NCI-H524 treated with DMSO at 0.1 percent for 48 hours (cell line): ENCODE data around the gene FBXL16.
"Not testable (repeated sequence)": the region's sequence is repeated elsewhere in the genome, so short reads cannot be mapped to it uniquely, and the experiment has no call there.

Experiments used
- DNase-seq: peaks from one replicate; lab custom pipeline; 2025; lab: John Stamatoyannopoulos, UW

Gene FBXL16

GRCh38 chr16:709566-710499 lies 4.2 kb upstream of the FBXL16 start:
- peak; percentile 77 for DNase-seq

GRCh38 chr16:708959-709358 lies 3.4 kb upstream of the FBXL16 start:
- no peak for DNase-seq

GRCh38 chr16:708019-708418 lies 2.4 kb upstream of the FBXL16 start:
- no peak for DNase-seq

GRCh38 chr16:707062-707538 lies 1.5 kb upstream of the FBXL16 start:
- DNase-seq = no peak

GRCh38 chr16:706189-707061 lies 824 bp upstream of the FBXL16 start:
- no peak for DNase-seq

GRCh38 chr16:704552-705380 lies 835 bp downstream of the FBXL16 start:
- no peak for DNase-seq

- DNase-seq = no peak
Measured at GRCh38 chr16:704047-704446, 1.6 kb downstream of the FBXL16 start.

- DNase-seq = no peak
Measured at GRCh38 chr16:703406-703805, 2.2 kb downstream of the FBXL16 start.

- DNase-seq = no peak
Measured at GRCh38 chr16:702341-702740, 3.3 kb downstream of the FBXL16 start.

- DNase-seq = no peak
Measured at GRCh38 chr16:700684-701584, 4.7 kb downstream of the FBXL16 start.

GRCh38 chr16:698911-699671 lies 6.5 kb downstream of the FBXL16 start:
- DNase-seq = no peak

GRCh38 chr16:695355-696089 lies 10.1 kb downstream of the FBXL16 start:
- DNase-seq = no peak

- no peak for DNase-seq
Measured at GRCh38 chr16:694863-695354, 10.7 kb downstream of the FBXL16 start.

- no peak for DNase-seq
Measured at GRCh38 chr16:694187-694862, 11.3 kb downstream of the FBXL16 start.

GRCh38 chr16:693766-694165 lies 11.8 kb downstream of the FBXL16 start:
- no peak for DNase-seq

GRCh38 chr16:693364-693763 lies 12.2 kb downstream of the FBXL16 start:
- DNase-seq = no peak

GRCh38 chr16:692356-693108 lies 13.1 kb downstream of the FBXL16 start:
- DNase-seq = no peak

GRCh38 chr16:691242-691641 lies 14.4 kb downstream of the FBXL16 start:
- DNase-seq = not testable (repeated sequence)
